Measurements from ENCODE around the gene PNMA6E.

- TF ChIP-seq, protein P1, sequence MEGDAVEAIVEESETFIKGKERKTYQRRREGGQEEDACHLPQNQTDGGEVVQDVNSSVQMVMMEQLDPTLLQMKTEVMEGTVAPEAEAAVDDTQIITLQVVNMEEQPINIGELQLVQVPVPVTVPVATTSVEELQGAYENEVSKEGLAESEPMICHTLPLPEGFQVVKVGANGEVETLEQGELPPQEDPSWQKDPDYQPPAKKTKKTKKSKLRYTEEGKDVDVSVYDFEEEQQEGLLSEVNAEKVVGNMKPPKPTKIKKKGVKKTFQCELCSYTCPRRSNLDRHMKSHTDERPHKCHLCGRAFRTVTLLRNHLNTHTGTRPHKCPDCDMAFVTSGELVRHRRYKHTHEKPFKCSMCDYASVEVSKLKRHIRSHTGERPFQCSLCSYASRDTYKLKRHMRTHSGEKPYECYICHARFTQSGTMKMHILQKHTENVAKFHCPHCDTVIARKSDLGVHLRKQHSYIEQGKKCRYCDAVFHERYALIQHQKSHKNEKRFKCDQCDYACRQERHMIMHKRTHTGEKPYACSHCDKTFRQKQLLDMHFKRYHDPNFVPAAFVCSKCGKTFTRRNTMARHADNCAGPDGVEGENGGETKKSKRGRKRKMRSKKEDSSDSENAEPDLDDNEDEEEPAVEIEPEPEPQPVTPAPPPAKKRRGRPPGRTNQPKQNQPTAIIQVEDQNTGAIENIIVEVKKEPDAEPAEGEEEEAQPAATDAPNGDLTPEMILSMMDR (IDR thresholded peaks at IDR 0.05): no peak
- TF ChIP-seq POLR2A (IDR thresholded peaks at IDR 0.05): no peak
Observed at GRCh38 chrX:153446636-153446936, 45.4 kb upstream of the PNMA6E start.

Measured in vagina (tissue), 2 donors.